Jurkat, Clone E6-1 (cell line): ENCODE data around the gene NT5C.

ENCODE experiments used
- DNase-seq: peaks from one replicate; pipeline ENCODE4 v3.0.0-alpha.2; 2011; ENCODE audit warnings: low read depth, low spot score
- H3K4me3 ChIP-seq: 2 replicates; pipeline ENCODE4 v1.5.1; 2011; ENCODE audit warnings: mild to moderate bottlenecking, low read length, control low read depth, moderate library complexity

The NT5C gene

DNA sequence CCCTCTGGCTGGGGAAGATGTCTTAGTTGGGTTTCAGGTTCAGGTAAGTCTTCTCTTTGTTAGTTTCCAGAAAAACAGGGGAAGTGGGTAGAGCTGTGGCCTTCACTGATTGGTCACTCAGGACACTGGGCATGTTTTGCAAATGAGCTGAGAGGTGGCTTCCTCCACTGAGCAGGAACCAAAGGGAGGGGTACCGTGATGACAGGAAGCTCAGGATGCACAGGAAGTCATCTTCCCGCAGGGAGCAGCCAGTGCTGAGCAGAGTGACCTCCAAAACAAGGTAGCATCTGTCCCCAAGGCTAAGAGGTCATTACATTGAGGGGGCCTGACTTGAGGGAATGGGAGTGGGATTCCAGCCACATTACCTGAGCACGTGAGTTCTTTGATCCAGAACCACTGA, 5.6 kb downstream of the NT5C start:
- DNase-seq, result no peak
- H3K4me3 ChIP-seq, result no peak overlapping the region

DNA sequence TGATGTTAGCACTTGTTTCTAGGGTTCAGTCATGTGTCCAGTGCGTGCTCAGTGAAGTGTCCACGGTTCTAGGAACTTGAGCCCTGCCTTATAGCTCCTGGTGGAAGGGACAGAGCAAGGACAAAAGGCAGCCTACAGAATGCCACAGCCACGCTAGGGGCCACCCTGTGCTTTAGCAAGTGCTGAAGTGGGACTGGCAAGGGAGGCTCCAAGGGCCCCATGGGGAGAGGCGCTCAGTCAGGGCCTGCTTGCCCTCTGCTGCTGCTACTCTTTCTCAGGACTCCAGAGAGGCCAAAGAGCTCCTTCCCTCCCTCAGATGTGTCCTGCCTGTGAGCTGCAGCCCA, 6.8 kb downstream of the NT5C start:
- no peak overlapping the region for H3K4me3 ChIP-seq
- no peak for DNase-seq

- no peak overlapping the region for H3K4me3 ChIP-seq
- DNase-seq, result no peak
Observed at GRCh38 chr17:75124041-75124818, 7.3 kb downstream of the NT5C start.

GRCh38 chr17:75118307-75118706, 13.2 kb downstream of the NT5C start:
- no peak overlapping the region for H3K4me3 ChIP-seq
- DNase-seq, result no peak

DNA sequence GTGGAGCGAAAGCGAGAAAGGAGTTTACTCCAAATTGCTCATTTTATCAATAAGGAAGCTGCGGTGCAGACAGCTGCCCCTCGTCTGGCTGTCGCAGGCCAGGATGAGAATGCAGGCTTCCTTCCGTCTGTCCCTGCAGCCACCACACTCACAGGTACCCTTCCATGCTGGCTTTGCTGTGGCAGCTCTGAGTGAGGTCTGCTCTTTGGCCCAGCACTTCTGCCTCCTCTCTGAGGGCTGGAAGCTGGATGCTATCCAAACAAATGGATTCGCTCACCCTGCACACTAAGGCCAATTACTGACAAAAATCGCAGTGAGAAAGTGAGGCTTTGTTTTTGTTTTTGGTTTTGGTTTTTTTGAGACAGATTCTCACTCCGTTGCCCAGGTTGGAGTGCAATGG, 14.8 kb downstream of the NT5C start:
- DNase-seq, result no peak

DNA sequence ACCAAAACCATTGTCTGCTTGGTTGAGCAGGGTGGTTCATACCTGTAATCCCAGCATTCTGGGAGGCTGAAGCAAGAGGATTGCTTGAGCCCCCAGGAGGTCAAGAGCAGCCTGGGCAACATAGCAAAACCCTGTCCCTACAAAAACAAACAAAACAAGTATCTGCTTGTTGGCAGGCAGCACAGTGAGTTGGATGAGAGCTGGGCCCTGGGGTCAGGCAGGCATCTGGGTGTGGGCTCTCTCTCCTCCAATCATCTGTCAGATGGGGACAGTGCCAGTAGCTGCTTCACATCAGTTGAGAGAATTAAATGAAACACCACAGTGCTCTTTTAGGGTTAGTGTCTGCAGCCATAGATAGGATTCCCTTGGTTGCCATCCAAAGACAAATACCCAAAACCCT, 16.0 kb downstream of the NT5C start:
- no peak for DNase-seq
- no peak overlapping the region for H3K4me3 ChIP-seq

More for the DNA sequence above, 14.8 kb downstream of the NT5C start:
- no peak overlapping the region for H3K4me3 ChIP-seq

- no peak for DNase-seq
- no peak overlapping the region for H3K4me3 ChIP-seq
Observed at GRCh38 chr17:75114552-75115314, 16.8 kb downstream of the NT5C start.

DNA sequence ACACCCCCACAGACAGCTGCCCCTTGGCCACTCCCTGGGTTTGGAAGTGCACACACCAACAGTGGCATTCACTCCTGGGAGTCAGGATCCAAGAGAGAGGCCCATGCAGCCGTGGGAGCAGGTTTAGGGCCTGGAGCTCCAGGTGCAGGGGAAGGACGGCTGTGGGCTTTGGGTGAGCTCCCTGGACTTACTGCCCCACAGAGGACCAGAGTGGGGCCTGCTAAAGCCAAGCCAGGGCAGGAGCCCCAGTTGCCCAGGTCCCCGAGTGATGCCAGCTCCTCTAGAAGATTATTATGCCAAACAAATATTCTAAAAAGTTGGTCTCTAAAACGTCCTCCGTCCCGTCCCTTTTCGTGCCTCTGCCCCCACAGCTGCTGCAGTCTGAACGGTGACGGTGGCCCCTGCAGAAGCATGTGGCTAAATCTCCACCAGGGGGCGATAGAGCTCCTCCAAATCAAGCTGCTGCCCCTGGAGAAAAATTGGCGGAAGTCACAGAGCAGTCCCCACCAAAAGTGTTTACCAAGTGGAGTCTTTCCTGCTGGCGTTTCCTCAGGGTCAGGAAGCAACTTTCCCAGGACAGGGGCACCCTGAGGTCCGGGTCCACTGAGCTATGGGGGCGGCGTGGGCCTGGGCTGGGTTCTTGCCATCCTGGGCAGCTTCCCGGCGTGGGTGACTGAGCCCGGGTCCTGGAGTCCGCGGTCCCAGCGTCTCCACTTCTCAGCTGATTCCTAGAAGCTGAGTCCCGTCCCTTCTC, 17.6 kb downstream of the NT5C start:
- no peak overlapping the region for H3K4me3 ChIP-seq

DNA sequence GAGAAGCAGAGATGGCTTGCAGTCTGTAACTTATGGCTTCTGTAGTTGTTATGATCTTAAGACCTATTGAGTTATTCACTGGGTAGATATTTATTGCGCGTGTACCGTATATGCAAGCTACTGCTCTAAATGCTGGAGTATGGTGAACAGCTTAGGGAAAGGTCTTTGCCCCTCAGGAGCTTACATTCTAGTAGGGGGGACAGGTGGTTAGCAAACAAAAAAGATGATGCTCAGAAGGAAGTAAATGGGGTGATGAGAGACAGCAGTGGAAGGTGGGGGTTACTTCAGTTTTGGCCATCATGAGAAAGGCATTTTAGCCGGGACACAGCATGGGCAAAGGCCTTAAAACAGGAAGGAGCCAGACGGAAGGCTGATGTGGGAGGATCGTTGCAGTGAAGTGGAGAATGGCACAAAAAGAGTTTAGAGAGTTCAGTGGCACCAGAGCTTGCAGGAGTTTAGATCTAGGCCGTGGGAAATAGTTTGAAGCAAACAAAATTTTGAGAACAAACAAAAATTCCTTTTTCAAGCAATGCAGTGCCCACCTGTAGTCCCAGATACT, 19.7 kb downstream of the NT5C start:
- H3K4me3 ChIP-seq, result no peak overlapping the region

More for the DNA sequence above, 17.6 kb downstream of the NT5C start:
- peak; percentile 91 for DNase-seq

DNA sequence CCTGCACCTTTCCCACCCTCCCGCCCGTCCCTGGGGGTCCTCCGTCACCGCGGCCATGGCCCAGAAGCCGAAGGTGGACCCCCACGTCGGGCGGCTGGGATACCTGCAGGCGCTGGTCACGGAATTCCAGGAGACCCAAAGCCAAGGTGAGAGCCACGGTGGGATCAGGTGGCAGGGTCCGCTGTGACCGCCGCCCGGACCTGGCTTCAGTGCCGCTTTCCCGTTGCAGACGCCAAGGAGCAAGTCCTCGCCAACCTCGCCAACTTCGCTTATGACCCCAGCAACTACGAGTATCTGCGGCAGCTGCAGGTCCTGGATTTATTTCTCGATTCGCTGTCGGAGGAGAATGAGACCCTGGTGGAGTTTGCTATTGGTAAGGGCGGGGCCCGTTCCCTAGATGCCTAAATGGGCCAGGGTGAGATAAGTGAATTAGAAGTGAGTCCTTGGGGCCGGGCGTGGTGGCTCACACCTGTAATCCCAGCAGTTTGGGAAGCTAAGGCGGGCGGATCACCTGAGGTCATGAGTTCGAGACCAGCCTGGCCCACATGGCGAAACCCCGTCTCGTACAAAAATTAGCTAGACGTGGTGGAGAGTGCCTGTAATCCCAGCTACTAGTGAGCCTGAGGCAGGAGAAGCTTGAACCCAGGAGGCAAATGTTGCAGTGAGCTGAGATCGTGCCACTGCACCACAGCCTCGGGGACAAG, 21.2 kb downstream of the NT5C start:
- peak overlapping the region; percentile 84 for H3K4me3 ChIP-seq
- DNase-seq, result no peak

More for the DNA sequence above, 19.7 kb downstream of the NT5C start:
- DNase-seq, result no peak

- DNase-seq, result peak; percentile 77
- H3K4me3 ChIP-seq, result peak within 1 kb of the TSS; percentile 84
Observed at GRCh38 chr17:75109407-75110233, 21.9 kb downstream of the NT5C start, which contains the start of gene ARMC7. ARMC7 (plus strand) TSS chr17:75109969; CDS start chr17:75110289, 320 bp downstream.

DNA sequence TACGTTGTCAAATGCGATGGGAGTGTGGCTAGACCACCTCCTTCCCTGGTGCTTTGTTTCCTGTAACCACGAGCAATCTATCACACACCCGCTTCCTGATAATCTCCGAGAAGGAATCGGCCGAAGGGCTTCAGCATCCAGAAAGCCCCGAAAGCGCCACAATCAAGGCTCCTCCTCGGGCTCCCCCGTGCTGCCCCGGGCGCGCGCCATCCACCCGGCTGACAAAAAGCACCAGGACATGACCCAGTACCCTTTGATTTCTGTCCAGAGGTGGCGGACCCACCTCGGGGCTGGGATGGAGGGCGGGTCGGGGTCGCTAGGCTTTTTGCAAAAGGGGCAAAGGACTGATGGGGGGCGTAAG, 22.5 kb downstream of the NT5C start:
- peak; percentile 42 for DNase-seq
- H3K4me3 ChIP-seq, result peak overlapping the region; percentile 84

DNA sequence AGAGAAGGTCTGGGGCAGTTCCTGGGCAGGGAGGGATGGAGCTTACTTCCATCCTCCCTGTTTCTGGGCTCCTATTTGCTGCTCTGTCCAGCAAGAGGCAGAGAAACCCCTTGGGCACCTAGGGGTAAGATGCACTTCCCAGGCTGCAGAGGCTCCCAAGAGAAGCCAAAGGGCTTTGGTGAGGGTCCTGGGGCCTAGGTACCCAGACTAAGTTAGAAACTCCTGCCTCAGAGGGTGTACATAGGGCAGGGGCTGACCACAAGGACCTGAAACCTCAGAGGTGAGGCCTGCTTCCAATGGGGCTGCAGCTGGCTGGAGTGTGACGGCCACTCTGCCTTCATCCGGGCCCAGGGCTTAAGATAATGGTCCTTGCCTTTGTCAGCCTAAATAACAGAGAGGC, 23.3 kb downstream of the NT5C start:
- DNase-seq, result no peak
- no peak overlapping the region for H3K4me3 ChIP-seq

DNA sequence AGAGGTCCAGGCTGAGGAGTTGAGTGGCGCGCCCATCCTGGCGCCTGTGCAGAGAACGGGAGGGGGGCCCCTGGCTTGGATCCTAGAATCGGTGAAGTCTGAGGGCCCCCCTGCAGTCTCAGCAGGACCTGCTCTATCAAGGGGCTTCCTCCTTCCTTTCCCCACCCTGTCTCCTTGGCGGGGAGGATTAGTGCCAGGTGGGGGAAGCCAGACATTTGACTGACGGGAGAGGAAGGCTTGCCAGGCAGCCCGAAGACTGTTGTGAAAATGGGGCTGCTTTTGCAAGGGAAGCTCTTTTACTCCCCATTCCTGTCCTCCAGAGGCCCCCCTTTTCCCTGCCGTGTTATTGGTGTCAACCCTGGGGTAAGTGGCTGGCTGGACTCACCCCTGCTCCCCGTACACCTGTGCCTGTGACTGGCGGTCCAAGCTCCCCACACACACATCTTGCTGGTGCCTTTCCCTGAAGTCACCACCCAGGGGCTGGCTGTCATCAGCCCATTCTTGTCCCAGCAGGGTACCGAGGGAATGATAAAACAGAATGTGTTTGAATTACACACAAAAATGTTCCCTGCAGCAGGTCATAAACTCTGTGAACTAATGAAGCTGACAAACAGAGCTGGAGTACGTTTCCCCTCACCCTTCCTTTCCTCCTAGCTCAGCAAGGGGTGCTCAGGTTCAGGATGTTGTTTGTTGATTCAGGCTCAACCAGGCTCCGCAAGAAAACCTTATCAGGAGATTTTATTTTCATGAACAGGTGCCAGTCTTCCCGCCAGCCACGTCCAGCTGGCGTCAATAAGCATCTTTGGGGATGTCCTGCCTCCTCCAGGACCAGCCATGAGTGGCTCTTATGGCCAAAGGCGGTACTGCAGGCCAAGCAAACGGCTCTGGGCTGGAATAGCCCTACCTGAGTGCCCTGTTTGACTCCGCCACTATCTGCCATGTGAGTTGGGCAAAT, 26.1 kb downstream of the NT5C start:
- no peak overlapping the region for H3K4me3 ChIP-seq
- no peak for DNase-seq

DNA sequence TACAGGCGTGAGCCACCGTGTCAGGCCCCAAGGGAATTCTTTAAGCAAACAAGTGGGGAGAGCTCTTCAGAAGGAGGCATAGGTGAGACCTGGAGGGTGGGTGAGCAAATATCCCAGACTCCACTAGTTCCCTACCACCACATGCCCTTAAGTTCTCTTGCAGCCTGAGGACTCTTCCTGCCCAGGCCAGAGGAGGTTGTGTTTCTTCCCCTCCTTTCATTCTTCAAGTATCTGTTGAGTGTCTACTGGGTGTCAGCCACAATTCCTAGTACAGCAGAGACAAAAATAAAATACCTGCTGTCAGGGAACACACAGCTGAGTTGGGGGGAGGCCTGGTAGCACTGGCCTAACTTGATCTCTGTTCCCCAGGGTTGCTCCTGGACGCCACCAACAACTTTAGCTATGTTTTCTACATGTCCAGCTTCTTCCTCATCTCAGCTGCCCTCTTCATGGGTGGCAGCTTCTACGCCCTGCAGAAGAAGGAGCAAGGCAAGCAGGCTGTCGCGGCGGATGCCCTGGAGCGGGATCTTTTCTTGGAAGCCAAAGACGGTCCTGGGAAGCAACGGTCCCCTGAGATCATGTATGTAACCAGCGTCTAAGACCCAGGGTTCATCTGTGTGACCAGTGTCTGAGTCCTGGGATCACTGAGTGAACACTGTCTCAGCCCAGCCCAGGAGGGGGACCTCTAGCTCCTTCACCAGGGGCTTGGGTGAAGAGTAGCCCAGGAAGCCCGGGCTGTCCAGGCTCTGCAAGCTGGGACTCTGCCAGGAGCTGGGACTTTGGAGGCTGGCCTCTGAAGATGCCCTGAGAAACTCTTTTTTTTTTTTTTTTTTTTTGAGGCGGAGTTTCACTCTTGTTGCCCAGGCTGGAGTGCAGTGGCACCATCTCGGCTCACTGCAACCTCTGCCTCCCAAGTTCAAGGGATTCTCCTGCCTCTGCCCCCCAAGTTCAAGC, 27.7 kb downstream of the NT5C start:
- DNase-seq, result no peak
- H3K4me3 ChIP-seq, result no peak overlapping the region

DNA sequence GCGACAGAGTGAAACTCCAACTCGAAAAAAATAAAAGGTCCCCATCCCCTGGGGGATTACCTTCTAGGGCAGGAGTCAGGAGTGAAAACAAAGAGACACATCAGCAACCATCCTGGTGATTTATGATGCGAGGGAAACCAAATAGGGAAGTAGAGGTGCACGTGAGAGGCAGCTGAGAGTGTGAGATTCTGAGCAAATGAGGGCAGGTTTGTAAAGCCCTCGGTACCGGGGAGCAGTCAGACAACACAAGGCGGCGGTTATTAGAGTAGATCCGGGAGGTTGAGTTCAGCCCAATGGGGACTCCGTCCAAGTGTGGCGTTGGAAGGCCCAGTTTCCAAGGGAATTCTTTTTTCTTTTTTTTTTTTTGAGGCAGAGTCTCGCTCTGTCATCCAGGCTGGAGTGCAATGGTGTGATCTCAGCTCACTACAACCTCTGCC, 29.1 kb downstream of the NT5C start:
- no peak overlapping the region for H3K4me3 ChIP-seq
- DNase-seq, result no peak
